Endothelial cell of umbilical vein (primary cell): ENCODE data around the gene CEMIP. TPM values are rescaled to one million over a fixed set of nuclear protein-coding genes. Genes with fewer than 3 reads are reported as not detected.

ENCODE experiments used
- BruUV-seq: library from RNA; stranded (reverse); fragments of 400-500 nt; replicated peaks from 2 replicates; lab custom pipeline; 2021; lab: Mats Ljungman, UMichigan
- CTCF ChIA-PET: fragments of 300-600, 350-600 bp; sonication (Branson Sonifier 250); formaldehyde crosslinking; loops from one replicate; lab custom pipeline; 2021; ENCODE audit warnings: antibody characterized with exemption, inconsistent platforms; lab: Charles Lee
- POLR2A ChIA-PET: fragments of 300-600, 350-600 bp; sonication (Branson Sonifier 250); formaldehyde crosslinking; loops from one replicate; lab custom pipeline; 2021; ENCODE audit warnings: antibody characterized with exemption, inconsistent platforms; lab: Charles Lee
- DNase-seq: peaks from one replicate; pipeline ENCODE4 v3.0.0-alpha.2; 2011; ENCODE audit warnings: low read depth, low spot score
- FAIRE-seq: peaks from 2 replicates; lab custom pipeline; 2011; peaks lifted over from hg19 to GRCh38; lab: Jason Lieb, UNC
- H2AFZ ChIP-seq: 2 replicates; pipeline ENCODE4 v1.6.0; 2012; ENCODE audit warnings: low read depth, low read length, control low read depth, inconsistent platforms
- H3K27ac ChIP-seq: 2 replicates; pipeline ENCODE4 v1.5.1; 2011; ENCODE audit warnings: low read depth, mild to moderate bottlenecking, control low read depth, low read length, moderate library complexity; ENCODE audit not compliant: insufficient read depth
- H3K27me3 ChIP-seq, 2 experiments: 2 replicates each; pipeline versions ENCODE4 v1.6.0 to v1.6.1; 2011; ENCODE audit warnings: low read length in 2 of 2, mixed read lengths in 1 of 2; ENCODE audit not compliant: control insufficient read depth in 2 of 2, insufficient read depth in 2 of 2
- H3K36me3 ChIP-seq, 2 experiments: 2 replicates in 1 of 2; 3 replicates in 1 of 2; pipeline ENCODE4 v1.5.1; 2011; ENCODE audit warnings: low read length in 2 of 2, mild to moderate bottlenecking in 1 of 2, moderate library complexity in 1 of 2; ENCODE audit not compliant: control insufficient read depth in 2 of 2, insufficient read depth in 2 of 2; ENCODE audit errors: extremely low read depth in 1 of 2
- H3K4me1 ChIP-seq: 3 replicates; pipeline ENCODE4 v1.5.1; 2011; ENCODE audit warnings: mild to moderate bottlenecking, low read length; ENCODE audit not compliant: control insufficient read depth, insufficient read depth; ENCODE audit errors: extremely low read depth
- H3K4me2 ChIP-seq: 2 replicates; pipeline ENCODE4 v1.6.1; 2011; ENCODE audit warnings: low read length, control low read depth, mixed read lengths; ENCODE audit not compliant: insufficient read depth
- H3K4me3 ChIP-seq, 3 experiments: fragments of 200-600 bp in 1 of 3; sonication (generic), shearing (Covaris generic) in 1 of 3; replicated peaks in 1 of 3; 2 replicates each; pipeline ENCODE4 v1.5.1; 2011 to 2016; ENCODE audit warnings: control low read depth in 3 of 3, low read length in 3 of 3, mild to moderate bottlenecking in 2 of 3, inconsistent platforms in 1 of 3, low read depth in 1 of 3, moderate library complexity in 1 of 3; ENCODE audit not compliant: insufficient read depth in 1 of 3
- H3K79me2 ChIP-seq: 2 replicates; pipeline ENCODE4 v1.6.0; 2012; ENCODE audit warnings: low read length, inconsistent platforms; ENCODE audit not compliant: control insufficient read depth, insufficient read depth
- H3K9ac ChIP-seq: replicated peaks from 2 replicates; pipeline ENCODE3; 2011; ENCODE audit warnings: low read length, control low read depth; ENCODE audit not compliant: insufficient read depth; ENCODE audit errors: extremely low read depth
- H3K9me1 ChIP-seq: replicated peaks from 3 replicates; pipeline ENCODE4 v1.6.0; 2011; ENCODE audit warnings: mild to moderate bottlenecking, low read length; ENCODE audit not compliant: control insufficient read depth, insufficient read depth; ENCODE audit errors: extremely low read depth
- H3K9me3 ChIP-seq: replicated peaks from 2 replicates; pipeline ENCODE4 v1.5.1; 2012; ENCODE audit warnings: low read length, inconsistent platforms; ENCODE audit not compliant: control insufficient read depth, insufficient read depth
- H4K20me1 ChIP-seq: replicated peaks from 2 replicates; pipeline ENCODE3; 2011; ENCODE audit warnings: mild to moderate bottlenecking, low read length; ENCODE audit not compliant: control insufficient read depth, insufficient read depth; ENCODE audit errors: extremely low read depth
- CTCF ChIP-seq, 2 donors: IDR thresholded peaks; 1 replicate in 1 of 2; 2 replicates in 1 of 2; pipeline ENCODE4 v1.5.1; 2011; ENCODE audit warnings: low read length in 2 of 2, mild to moderate bottlenecking in 2 of 2, moderate library complexity in 2 of 2, control low read depth in 1 of 2, inconsistent platforms in 1 of 2, low read depth in 1 of 2; ENCODE audit not compliant: insufficient read depth in 1 of 2; ENCODE audit errors: extremely low read depth in 1 of 2
- EZH2 ChIP-seq: IDR thresholded peaks from 2 replicates; pipeline ENCODE4 v1.6.1; 2012; ENCODE audit warnings: borderline replicate concordance, low read depth, mild to moderate bottlenecking, moderate library complexity, low read length, inconsistent platforms; ENCODE audit not compliant: severe bottlenecking
- FOS ChIP-seq: IDR thresholded peaks from 2 replicates; pipeline ENCODE4 v1.6.1; 2011; ENCODE audit warnings: mild to moderate bottlenecking, low read length, moderate library complexity, borderline replicate concordance; ENCODE audit not compliant: insufficient read depth
- GATA2 ChIP-seq: IDR thresholded peaks from 2 replicates; pipeline ENCODE4 v1.7.0; 2011; ENCODE audit warnings: low read depth, mild to moderate bottlenecking, moderate library complexity, mixed read lengths, low read length; ENCODE audit not compliant: insufficient read length, insufficient read depth
- JUN ChIP-seq: IDR thresholded peaks from 2 replicates; pipeline ENCODE4 v1.6.1; 2011; ENCODE audit warnings: borderline replicate concordance, low read depth; ENCODE audit not compliant: insufficient read length, insufficient read depth
- MAX ChIP-seq: IDR thresholded peaks from 2 replicates; pipeline ENCODE4 v1.6.1; 2011; ENCODE audit not compliant: insufficient read depth, insufficient read length
- MYC ChIP-seq: IDR thresholded peaks from one replicate; pipeline ENCODE4 v1.6.1; 2011; ENCODE audit warnings: mild to moderate bottlenecking, low read depth, low read length
- POLR2A ChIP-seq: IDR thresholded peaks from 2 replicates; pipeline ENCODE4 v1.6.1; 2012; ENCODE audit warnings: low read depth, mild to moderate bottlenecking, control low read depth, low read length
- POLR2AphosphoS5 ChIP-seq: IDR thresholded peaks from 2 replicates; pipeline ENCODE4 v1.6.1; 2012; ENCODE audit warnings: low read depth, mild to moderate bottlenecking, control low read depth, low read length, moderate library complexity; ENCODE audit not compliant: insufficient read depth
- dilution Hi-C: fragments of 300-500 bp; cut with MboI; formaldehyde crosslinking; loops from one replicate; pipeline ENCODE4 v1.15.0; 2019; ENCODE audit warnings: low sequenced_read_pairs; ENCODE audit not compliant: extremely low pct_ligation_motif_present
- intact Hi-C: fragments of 100-400 bp; cut with micrococcal nuclease; formaldehyde crosslinking; loops from one replicate; pipeline ENCODE4 v1.10.0; 2022
- polyA plus RNA-seq, 4 experiments: library from polyadenylated mRNA; depleted of rRNA in 3 of 4; stranded (reverse) in 3 of 4; unstranded in 1 of 4; fragments of >200 nt; gene quantifications; 2 replicates each; pipeline versions ENCODE4 v1.2.1 to v1.2.3, GENCODE V29; 2011 to 2012; ENCODE audit warnings: missing spikeins in 1 of 4
- total RNA-seq: library from RNA; stranded (reverse); gene quantifications from 2 replicates; pipeline ENCODE4 v1.2.3, GENCODE V29; 2021

The CEMIP gene
- total and polyA plus RNA-seq, 2 donors (not counting 3 experiments of a cell fraction or from before 2014, with no cell fraction given): 0.01 TPM; not detected in 1

- BruUV-seq: no TSS peak
- H3K9me3 ChIP-seq: no peaks in the 10 kb centered on the region
- no peak overlapping the region for H2AFZ ChIP-seq
- H3K27ac ChIP-seq: no peak overlapping the region
- no peaks in the 10 kb centered on the region for H3K79me2 ChIP-seq
- H3K9me1 ChIP-seq: no peaks in the 10 kb centered on the region
- FAIRE-seq (no peak), DNase-seq (no peak)
- no peak overlapping the region for H3K4me3 ChIP-seq
- H3K9ac ChIP-seq: no peak overlapping the region
- no peaks in the 10 kb centered on the region for H4K20me1 ChIP-seq
- intact Hi-C loops: no loop called here
- ChIA-PET POLR2A (no interaction called here), CTCF (interaction anchor here (0.7 to 1.3 kb wide), 6 partner anchors 14 to 355 kb away, joined by 3 to 5 read pairs (median 3); no protein-coding TSS in a partner anchor)
- no peaks in the 10 kb centered on the region for H3K27me3 ChIP-seq
- H3K4me1 ChIP-seq: no peaks in the 10 kb centered on the region
- no peak overlapping the region for H3K4me2 ChIP-seq
- no peaks in the 10 kb centered on the region for H3K36me3 ChIP-seq
- no peak for TF ChIP-seq MAX
- TF ChIP-seq GATA2: no peak
- no peak for TF ChIP-seq JUN
- no peak for TF ChIP-seq EZH2
- no peak for TF ChIP-seq POLR2A
- no peak for TF ChIP-seq CTCF (IDR thresholded peaks at IDR 0.05; ENCODE audit: extremely low read depth in 1 of 2, insufficient read depth in 1 of 2, low read depth in 1 of 2, low read length in 2 of 2)
- TF ChIP-seq MYC: no peak
- no peak for TF ChIP-seq FOS
- no peak for TF ChIP-seq POLR2AphosphoS5
- dilution Hi-C loops: no loop called here
These were observed 132.7 kb downstream of the CEMIP start for GRCh38 chr15:80911821-80912220.
